HG03469 (cell line): Measurements from ENCODE around the gene REM1.

Source experiments
- ATAC-seq: cut with Tn5 transposase; IDR thresholded peaks from one replicate; pipeline ENCODE4 v1.9.1; 2021; ENCODE audit warnings: mild to moderate bottlenecking, moderate library complexity, moderate number of reproducible peaks; ENCODE audit not compliant: unreplicated experiment

The REM1 gene

GRCh38 chr20:31522731-31523130, 47.6 kb downstream of the REM1 start:
- ATAC-seq: no peak

GRCh38 chr20:31523361-31524283, 48.5 kb downstream of the REM1 start:
- ATAC-seq: no peak

- no peak for ATAC-seq
These were observed 52.2 kb downstream of the REM1 start for GRCh38 chr20:31527266-31527665.
